ENCODE measurements around the gene REXO1.
"Not testable (repeated sequence)": the region's sequence is repeated elsewhere in the genome, so short reads cannot be mapped to it uniquely, and the experiment has no call there.

DNA sequence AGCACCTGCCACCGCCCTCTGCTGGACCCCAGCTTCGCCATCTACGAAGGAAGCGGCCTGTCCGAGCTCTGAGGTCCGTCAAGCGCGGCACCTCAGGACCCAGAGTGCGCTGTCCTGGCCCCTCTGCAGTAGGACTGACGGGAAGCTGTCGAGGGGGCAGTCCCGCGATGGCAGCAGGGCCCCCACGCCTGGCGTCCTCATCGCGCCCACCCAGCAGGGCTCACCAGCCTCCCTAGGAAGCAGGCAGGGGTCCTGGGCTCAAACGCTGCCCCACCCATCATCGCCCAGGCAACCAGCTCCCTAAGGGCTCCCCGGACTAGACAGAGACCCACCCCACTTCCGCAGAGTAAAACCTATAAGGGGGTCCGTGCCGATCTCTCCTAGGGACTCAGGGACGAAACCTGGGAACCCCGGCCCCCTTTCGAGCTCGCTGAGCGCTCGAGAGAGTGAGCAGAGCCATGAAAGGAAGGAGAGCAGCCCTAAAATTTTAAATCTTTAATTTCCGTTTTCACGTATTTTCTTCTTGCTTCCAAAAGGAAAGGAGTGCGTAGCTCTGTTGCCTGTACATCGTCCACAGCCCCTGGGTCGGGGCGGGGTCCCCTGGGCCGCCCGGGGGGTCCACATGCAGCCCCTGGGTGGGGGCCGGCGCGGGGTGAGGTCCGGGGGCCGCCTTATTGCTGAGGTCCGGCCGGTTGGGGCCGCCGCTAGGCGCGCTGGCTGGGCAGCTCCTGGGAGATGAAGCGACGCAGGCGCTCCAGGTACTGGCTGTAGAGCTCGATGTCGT, 28.4 kb upstream of the REXO1 start:
- TF ChIP-seq, protein P1, sequence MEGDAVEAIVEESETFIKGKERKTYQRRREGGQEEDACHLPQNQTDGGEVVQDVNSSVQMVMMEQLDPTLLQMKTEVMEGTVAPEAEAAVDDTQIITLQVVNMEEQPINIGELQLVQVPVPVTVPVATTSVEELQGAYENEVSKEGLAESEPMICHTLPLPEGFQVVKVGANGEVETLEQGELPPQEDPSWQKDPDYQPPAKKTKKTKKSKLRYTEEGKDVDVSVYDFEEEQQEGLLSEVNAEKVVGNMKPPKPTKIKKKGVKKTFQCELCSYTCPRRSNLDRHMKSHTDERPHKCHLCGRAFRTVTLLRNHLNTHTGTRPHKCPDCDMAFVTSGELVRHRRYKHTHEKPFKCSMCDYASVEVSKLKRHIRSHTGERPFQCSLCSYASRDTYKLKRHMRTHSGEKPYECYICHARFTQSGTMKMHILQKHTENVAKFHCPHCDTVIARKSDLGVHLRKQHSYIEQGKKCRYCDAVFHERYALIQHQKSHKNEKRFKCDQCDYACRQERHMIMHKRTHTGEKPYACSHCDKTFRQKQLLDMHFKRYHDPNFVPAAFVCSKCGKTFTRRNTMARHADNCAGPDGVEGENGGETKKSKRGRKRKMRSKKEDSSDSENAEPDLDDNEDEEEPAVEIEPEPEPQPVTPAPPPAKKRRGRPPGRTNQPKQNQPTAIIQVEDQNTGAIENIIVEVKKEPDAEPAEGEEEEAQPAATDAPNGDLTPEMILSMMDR (IDR thresholded peaks at IDR 0.05), result not testable (repeated sequence)
- not testable (repeated sequence) for TF ChIP-seq POLR2AphosphoS5 (IDR thresholded peaks at IDR 0.05; ENCODE audit: low read depth, low read length); SIN3A (IDR thresholded peaks at IDR 0.05; ENCODE audit: borderline replicate concordance, insufficient read depth, low read depth, low read length)

Measured in Panc1 (cell line).